ENCODE results near the gene KPNA2. TPM values are rescaled to one million over a fixed set of nuclear protein-coding genes. Genes with fewer than 3 reads are reported as not detected.
A peak's percentile ranks its signal among the peaks of the same experiment; 100 is the strongest.

KPNA2 gene
- total and polyA plus RNA-seq, 2 of the 13 experiments (the other 11 are each of a cell fraction or from before 2014, with no cell fraction given) = 111 to 305 TPM

DNA sequence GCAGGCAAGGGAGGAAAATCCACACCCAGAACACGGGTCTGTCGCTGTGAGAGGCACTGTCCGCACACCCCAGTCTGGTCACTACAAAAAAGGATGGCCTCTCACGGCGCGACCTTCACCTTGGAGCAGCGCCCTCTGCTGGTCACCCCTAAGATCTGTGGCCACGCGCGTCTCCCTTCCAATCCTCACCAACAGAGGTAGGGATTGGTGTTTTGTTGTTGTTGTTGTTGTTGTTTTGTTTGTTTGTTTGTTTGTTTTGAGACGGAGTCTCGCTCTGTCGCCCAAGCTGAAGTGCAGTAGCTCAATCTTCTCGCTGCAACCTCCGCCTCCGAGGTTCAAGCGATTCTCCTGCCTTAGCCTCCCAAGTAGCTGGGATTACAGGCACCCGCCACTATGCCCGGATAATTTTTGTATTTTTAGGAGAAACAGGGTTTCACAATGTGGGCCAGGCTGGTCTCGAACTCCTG, 24.3 kb upstream of the KPNA2 start (continued):
- TF ChIP-seq BRCA1 (CRISPR knock-in tag; IDR thresholded peaks at IDR 0.05) = no peak
- TF ChIP-seq ZNF607 (CRISPR knock-in tag; IDR thresholded peaks at IDR 0.05; ENCODE audit: borderline replicate concordance) = no peak
- TF ChIP-seq NR2F1 (CRISPR knock-in tag; IDR thresholded peaks at IDR 0.05) = peak; percentile 73 to 76
- no peak for TF ChIP-seq ARNT (IDR thresholded peaks at IDR 0.05)
- no peak for TF ChIP-seq ZNF451 (CRISPR knock-in tag; IDR thresholded peaks at IDR 0.05)
- TF ChIP-seq ZMYM2 (CRISPR knock-in tag; IDR thresholded peaks at IDR 0.05) = no peak
- no peak for TF ChIP-seq ZNF318 (CRISPR knock-in tag; IDR thresholded peaks at IDR 0.05)
- TF ChIP-seq CENPT (CRISPR knock-in tag; IDR thresholded peaks at IDR 0.05; ENCODE audit: low read depth) = no peak
- TF ChIP-seq FOXK2 (IDR thresholded peaks at IDR 0.05) = no peak
- no peak for TF ChIP-seq THAP11 (CRISPR knock-in tag; IDR thresholded peaks at IDR 0.05)
- TF ChIP-seq, protein P1, sequence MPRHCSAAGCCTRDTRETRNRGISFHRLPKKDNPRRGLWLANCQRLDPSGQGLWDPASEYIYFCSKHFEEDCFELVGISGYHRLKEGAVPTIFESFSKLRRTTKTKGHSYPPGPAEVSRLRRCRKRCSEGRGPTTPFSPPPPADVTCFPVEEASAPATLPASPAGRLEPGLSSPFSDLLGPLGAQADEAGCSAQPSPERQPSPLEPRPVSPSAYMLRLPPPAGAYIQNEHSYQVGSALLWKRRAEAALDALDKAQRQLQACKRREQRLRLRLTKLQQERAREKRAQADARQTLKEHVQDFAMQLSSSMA (CRISPR knock-in tag; IDR thresholded peaks at IDR 0.05) = no peak
- TF ChIP-seq IKZF1 (IDR thresholded peaks at IDR 0.05) = no peak
- no peak for TF ChIP-seq RBM39 (IDR thresholded peaks at IDR 0.05; ENCODE audit: low read depth, low read length, poor library complexity, severe bottlenecking)
- TF ChIP-seq, protein P2, sequence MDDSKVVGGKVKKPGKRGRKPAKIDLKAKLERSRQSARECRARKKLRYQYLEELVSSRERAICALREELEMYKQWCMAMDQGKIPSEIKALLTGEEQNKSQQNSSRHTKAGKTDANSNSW (CRISPR knock-in tag; IDR thresholded peaks at IDR 0.05; ENCODE audit: borderline replicate concordance) = no peak
- TF ChIP-seq BORCS8-MEF2B (CRISPR knock-in tag; IDR thresholded peaks at IDR 0.05) = no peak
- no peak for TF ChIP-seq CERS6 (CRISPR knock-in tag; IDR thresholded peaks at IDR 0.05)
- no peak for TF ChIP-seq ZFP62 (CRISPR knock-in tag; IDR thresholded peaks at IDR 0.05)
- TF ChIP-seq SMC3 (IDR thresholded peaks at IDR 0.05; ENCODE audit: low read length) = peak; percentile 25; the same call in 1 of the 2 replicates
- peak; percentile 64 for TF ChIP-seq XRCC5 (optimal IDR thresholded peaks at IDR 0.05; ENCODE audit: low read length)
- TF ChIP-seq ZNF564 (CRISPR knock-in tag; IDR thresholded peaks at IDR 0.05) = no peak
- no peak for TF ChIP-seq ZNF776 (CRISPR knock-in tag; IDR thresholded peaks at IDR 0.05)
- TF ChIP-seq ZNF660 (CRISPR knock-in tag; IDR thresholded peaks at IDR 0.05; ENCODE audit: borderline replicate concordance, low read depth) = no peak
- TF ChIP-seq MAFF (IDR thresholded peaks at IDR 0.05; ENCODE audit: low read depth, low read length) = no peak
- TF ChIP-seq AKAP8 (CRISPR knock-in tag; IDR thresholded peaks at IDR 0.05) = no peak

All from HepG2 (cell line).